Peyer's patch (tissue), 4 donors: ENCODE results near the gene BST2. TPM values are rescaled to one million over a fixed set of nuclear protein-coding genes. Genes with fewer than 3 reads are reported as not detected.

Source experiments
- DNase-seq, 3 donors: peaks; one replicate each; pipeline ENCODE4 v3.0.0-alpha.2; 2017 to 2019
- H3K27ac ChIP-seq, 4 donors: fragments of 200-600 bp; sonication (generic); one replicate each; pipeline ENCODE4 v1.5.1; 2016 to 2019
- H3K27me3 ChIP-seq, 2 donors: fragments of 200-600 bp; sonication (generic); one replicate each; pipeline ENCODE4 v1.5.1; 2019
- H3K36me3 ChIP-seq, 3 donors: fragments of 200-600 bp; sonication (generic); one replicate each; pipeline ENCODE4 v1.5.1; 2016 to 2019
- H3K4me1 ChIP-seq, 4 donors: fragments of 200-600 bp; sonication (generic); one replicate each; pipeline ENCODE4 v1.5.1; 2016 to 2019
- H3K4me3 ChIP-seq, 4 donors: fragments of 200-600 bp; sonication (generic); 1 replicate in 3 of 4; 2 replicates in 1 of 4; pipeline ENCODE4 v1.5.1; 2016 to 2019; ENCODE audit warnings: mild to moderate bottlenecking in 1 of 4
- H3K9me3 ChIP-seq, 4 donors: fragments of 200-600 bp; sonication (generic); one replicate each; pipeline ENCODE4 v1.5.1; 2016 to 2019; ENCODE audit warnings: mild to moderate bottlenecking in 1 of 4
- CTCF ChIP-seq, 6 experiments: fragments of 450-650 bp in 4 of 6; fragments of 200-600 bp in 2 of 6; sonication (generic) in 1 of 6; IDR thresholded peaks; one replicate each; pipeline ENCODE4 v1.5.1; 2017 to 2019; ENCODE audit warnings: antibody characterized with exemption in 6 of 6, mild to moderate bottlenecking in 3 of 6, moderate library complexity in 1 of 6
- POLR2A ChIP-seq, 2 donors: fragments of 450-650 bp; IDR thresholded peaks; one replicate each; pipeline ENCODE4 v1.5.1; 2017; ENCODE audit warnings: antibody characterized with exemption in 2 of 2, mild to moderate bottlenecking in 2 of 2, moderate library complexity in 2 of 2
- total RNA-seq, 4 donors: library from RNA; depleted of rRNA; stranded (reverse); fragments of >200 nt; gene quantifications; one replicate each; pipeline ENCODE4 v1.1.0, GENCODE V29; 2016

The BST2 gene
- total RNA-seq, 4 donors from 2014 or later, result 9.6 to 101 (median 23.9) TPM

DNA sequence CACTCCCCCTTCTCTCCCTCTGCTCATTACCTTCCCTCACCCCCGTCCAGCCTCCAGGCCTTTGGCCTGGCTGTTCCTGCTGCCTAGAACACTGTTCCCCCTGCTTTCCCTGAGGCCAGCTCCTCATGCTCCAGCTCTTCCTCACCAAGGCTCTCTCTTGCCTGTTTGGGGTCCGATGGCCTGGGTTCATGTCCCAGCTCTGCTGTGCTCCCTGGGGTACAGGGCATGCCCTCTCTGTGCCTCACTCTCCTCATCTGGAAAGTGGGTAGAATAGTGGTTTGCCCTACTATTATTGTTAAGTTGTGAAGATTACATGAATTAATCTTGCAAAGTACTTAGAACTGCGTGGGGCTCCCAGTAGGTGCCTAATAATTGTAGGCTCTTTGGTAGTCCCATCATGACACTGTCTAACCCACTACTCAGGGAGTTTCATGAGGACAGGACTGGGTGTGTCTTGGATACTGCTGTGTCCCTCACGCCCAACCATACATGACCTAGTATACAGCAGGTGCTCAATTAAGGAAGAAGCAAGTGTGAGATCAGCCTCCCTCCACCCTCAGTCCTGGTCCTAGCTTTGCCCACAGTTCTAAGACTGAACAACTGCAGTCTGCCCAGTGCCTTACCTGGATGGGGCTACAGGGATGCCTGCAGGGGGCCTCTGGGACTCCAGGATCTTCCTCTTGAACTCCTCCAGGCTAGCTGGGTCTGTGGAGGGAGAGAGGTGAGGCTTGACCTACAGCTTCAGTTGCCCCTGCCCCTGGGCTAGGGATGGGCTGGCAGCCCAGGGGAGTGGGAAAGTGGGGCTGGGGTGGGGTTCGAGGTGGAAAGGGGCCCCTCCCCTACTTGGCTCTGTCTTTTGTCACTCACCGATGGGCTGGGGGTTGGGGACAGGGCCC lies 45.3 kb downstream of the BST2 start:
- H3K4me3 ChIP-seq, result no peak overlapping the region
- H3K4me1 ChIP-seq, result no peaks in the 10 kb centered on the region
- DNase-seq, result no peak
- H3K27ac ChIP-seq, result no peak overlapping the region
- H3K36me3 ChIP-seq, result no peaks in the 10 kb centered on the region
- no peak for TF ChIP-seq CTCF (IDR thresholded peaks at IDR 0.05)
- H3K9me3 ChIP-seq, result no peaks in the 10 kb centered on the region
- H3K27me3 ChIP-seq, result no peaks in the 10 kb centered on the region

GRCh38 chr19:17358395-17358794 lies 47.0 kb downstream of the BST2 start:
- no peak overlapping the region for H3K4me3 ChIP-seq
- no peak for DNase-seq
- H3K36me3 ChIP-seq, result no peaks in the 10 kb centered on the region
- H3K27me3 ChIP-seq, result no peaks in the 10 kb centered on the region
- no peak for TF ChIP-seq POLR2A (IDR thresholded peaks at IDR 0.05)
- TF ChIP-seq CTCF (IDR thresholded peaks at IDR 0.05), result no peak
- peak overlapping the region in 2 of 4 donors; percentile 10 to 22 for H3K27ac ChIP-seq
- no peaks in the 10 kb centered on the region for H3K9me3 ChIP-seq
- H3K4me1 ChIP-seq, result no peaks in the 10 kb centered on the region

GRCh38 chr19:17357724-17358123 lies 47.7 kb downstream of the BST2 start:
- no peaks in the 10 kb centered on the region for H3K9me3 ChIP-seq
- TF ChIP-seq POLR2A (IDR thresholded peaks at IDR 0.05), result no peak
- no peak overlapping the region for H3K4me3 ChIP-seq
- H3K27me3 ChIP-seq, result no peaks in the 10 kb centered on the region
- peak overlapping the region in 1 of 4 donors; percentile 22 for H3K27ac ChIP-seq
- H3K4me1 ChIP-seq, result no peaks in the 10 kb centered on the region
- H3K36me3 ChIP-seq, result no peaks in the 10 kb centered on the region
- no peak for DNase-seq

- Histone ChIP-seq H3K27ac (no peak overlapping the region), H3K4me3 (no peak overlapping the region), H3K9me3 (no peaks in the 10 kb centered on the region), H3K36me3 (no peaks in the 10 kb centered on the region), H3K4me1 (no peaks in the 10 kb centered on the region), H3K27me3 (no peaks in the 10 kb centered on the region)
- TF ChIP-seq CTCF (IDR thresholded peaks at IDR 0.05) (no peak), POLR2A (IDR thresholded peaks at IDR 0.05) (no peak)
- no peak for DNase-seq
These were observed 48.3 kb downstream of the BST2 start for GRCh38 chr19:17357078-17357666.

GRCh38 chr19:17353386-17353785 lies 52.0 kb downstream of the BST2 start:
- Histone ChIP-seq H3K27ac (no peak overlapping the region), H3K4me3 (no peak overlapping the region), H3K27me3 (no peaks in the 10 kb centered on the region), H3K36me3 (no peaks in the 10 kb centered on the region), H3K4me1 (no peaks in the 10 kb centered on the region), H3K9me3 (no peaks in the 10 kb centered on the region)
- no peak for DNase-seq
- TF ChIP-seq CTCF (IDR thresholded peaks at IDR 0.05), result no peak

Other genes with a start within 250 kb of the BST2 start
- gene USE1, start 190.3 kb downstream of the BST2 start, total RNA-seq, result 10 to 100 TPM in 3 of 4 donors, 1 to 10 TPM in 1; 7.7 to 13.6 (median 11.2) TPM
- gene OCEL1, start 179.4 kb downstream of the BST2 start, total RNA-seq, result 10 to 100 TPM in 3 of 4 donors, 1 to 10 TPM in 1; 8.3 to 38.5 (median 30.8) TPM
- 100 to 1,000 TPM in 3 of 4 donors, 10 to 100 TPM in 1; 42.1 to 217 (median 142) TPM for gene NR2F6, start 159.7 kb downstream of the BST2 start, total RNA-seq
- gene USHBP1, start 140.9 kb downstream of the BST2 start, total RNA-seq, result 10 to 100 TPM in 1 of 4 donors, 1 to 10 TPM in 3; 1.6 to 11.6 (median 2.5) TPM
- gene BABAM1, start 138.2 kb downstream of the BST2 start, total RNA-seq, result 100 to 1,000 TPM in 1 of 4 donors, 10 to 100 TPM in 3; 51.8 to 174 (median 59.2) TPM
- gene ANKLE1, start 123.7 kb downstream of the BST2 start, total RNA-seq, result 1 to 10 TPM in 1 of 4 donors, under 1 TPM in 2, not detected in 1; 0.18 to 1.3 (median 0.95) TPM
- gene ABHD8, start 102.2 kb downstream of the BST2 start, total RNA-seq, result 10 to 100 TPM in 1 of 4 donors, 1 to 10 TPM in 3; 2.1 to 14.1 (median 5.6) TPM
- gene MRPL34, start 99.8 kb downstream of the BST2 start, total RNA-seq, result 100 to 1,000 TPM in 3 of 4 donors, 10 to 100 TPM in 1; 76.7 to 202 (median 196) TPM
- gene DDA1, start 96.1 kb downstream of the BST2 start, total RNA-seq, result 10 to 100 TPM; 15.2 to 37.2 (median 23.9) TPM
- 10 to 100 TPM; 10.3 to 18.9 (median 16.0) TPM for gene ANO8, start 70.8 kb downstream of the BST2 start, total RNA-seq
- gene GTPBP3, start 68.1 kb downstream of the BST2 start, total RNA-seq, result 10 to 100 TPM; 40.5 to 74.4 (median 57.7) TPM
- 10 to 100 TPM; 10.5 to 62.7 (median 18.7) TPM for gene PLVAP, start 28.3 kb downstream of the BST2 start, total RNA-seq
- not detected for gene CCDC194, start 11.4 kb downstream of the BST2 start, total RNA-seq
- 10 to 100 TPM; 52.2 to 68.0 (median 64.1) TPM for gene MVB12A, start 14.4 kb upstream of the BST2 start, total RNA-seq
- not detected for gene TMEM221, start 43.0 kb upstream of the BST2 start, total RNA-seq
- not detected for gene NXNL1, start 55.3 kb upstream of the BST2 start, total RNA-seq
- gene SLC27A1, start 64.9 kb upstream of the BST2 start, total RNA-seq, result 10 to 100 TPM in 2 of 4 donors, 1 to 10 TPM in 1, under 1 TPM in 1; 0.70 to 13.2 (median 8.3) TPM
- gene PGLS, start 106.0 kb upstream of the BST2 start, total RNA-seq, result 100 to 1,000 TPM in 2 of 4 donors, 10 to 100 TPM in 2; 79.2 to 117 (median 104) TPM
- 10 to 100 TPM; 24.7 to 79.2 (median 48.9) TPM for gene COLGALT1, start 150.0 kb upstream of the BST2 start, total RNA-seq